Measurements from ENCODE around the gene SLCO3A1.

GRCh38 chr15:92130244-92130643 is 276.7 kb downstream of the SLCO3A1 start:
- TF ChIP-seq CTCF (conservative IDR thresholded peaks at IDR 0.05), result no peak
- TF ChIP-seq EZH2 (IDR thresholded peaks at IDR 0.05; ENCODE audit: low read depth), result no peak

Data from PC-9 (cell line).